ENCODE measurements around the gene SKOR2. TPM values are rescaled to one million over a fixed set of nuclear protein-coding genes. Genes with fewer than 3 reads are reported as not detected.

Gene SKOR2
- total RNA-seq, 6 experiments from 2014 or later = not detected

DNA sequence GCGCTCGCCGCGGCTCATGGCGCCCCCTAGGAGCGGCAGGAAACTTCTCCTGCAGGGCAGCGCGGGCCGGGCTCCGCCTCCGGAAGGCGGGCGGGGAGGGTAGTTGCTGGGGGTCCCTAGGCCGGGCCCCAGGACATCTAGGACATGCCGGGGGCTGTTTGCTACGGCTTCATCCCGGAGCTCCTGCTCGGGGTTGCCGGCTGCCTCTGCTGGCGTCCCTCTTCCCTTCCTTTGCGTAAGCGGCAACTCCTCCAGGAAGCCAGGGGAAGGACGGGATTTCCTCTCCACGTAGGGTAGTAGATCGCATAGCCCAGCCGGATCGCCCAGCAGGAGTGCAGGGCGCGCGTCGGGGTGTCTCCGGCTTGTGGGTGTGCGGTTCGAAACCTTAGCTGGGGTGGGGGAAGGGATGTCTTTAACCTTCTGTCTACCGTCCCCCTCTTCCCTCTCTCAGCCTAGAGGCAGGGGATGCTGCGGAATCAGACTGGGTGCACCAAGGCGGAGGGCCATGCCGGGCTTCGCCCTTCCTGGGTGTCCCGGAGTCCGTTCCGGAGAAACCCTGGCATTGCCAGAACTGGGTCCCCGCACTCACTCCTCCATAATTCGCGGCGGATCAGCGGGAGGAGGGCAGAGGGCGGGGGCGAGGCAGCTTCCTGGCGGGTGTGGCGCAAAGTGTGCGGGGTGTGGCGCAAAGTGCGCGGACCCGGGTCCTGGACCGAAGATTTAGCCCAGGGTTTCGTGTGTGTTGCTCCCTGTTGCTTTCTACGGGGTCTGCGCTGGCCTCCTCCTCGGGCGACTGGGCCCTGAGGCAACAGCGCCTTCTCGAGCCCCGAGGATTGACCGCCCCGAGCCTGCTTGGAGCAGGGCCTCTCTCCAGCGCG lies 12.2 kb upstream of the SKOR2 start:
- no peak for DNase-seq
- no peak for TF ChIP-seq POLR2A (IDR thresholded peaks at IDR 0.05)
- TF ChIP-seq, protein P1, sequence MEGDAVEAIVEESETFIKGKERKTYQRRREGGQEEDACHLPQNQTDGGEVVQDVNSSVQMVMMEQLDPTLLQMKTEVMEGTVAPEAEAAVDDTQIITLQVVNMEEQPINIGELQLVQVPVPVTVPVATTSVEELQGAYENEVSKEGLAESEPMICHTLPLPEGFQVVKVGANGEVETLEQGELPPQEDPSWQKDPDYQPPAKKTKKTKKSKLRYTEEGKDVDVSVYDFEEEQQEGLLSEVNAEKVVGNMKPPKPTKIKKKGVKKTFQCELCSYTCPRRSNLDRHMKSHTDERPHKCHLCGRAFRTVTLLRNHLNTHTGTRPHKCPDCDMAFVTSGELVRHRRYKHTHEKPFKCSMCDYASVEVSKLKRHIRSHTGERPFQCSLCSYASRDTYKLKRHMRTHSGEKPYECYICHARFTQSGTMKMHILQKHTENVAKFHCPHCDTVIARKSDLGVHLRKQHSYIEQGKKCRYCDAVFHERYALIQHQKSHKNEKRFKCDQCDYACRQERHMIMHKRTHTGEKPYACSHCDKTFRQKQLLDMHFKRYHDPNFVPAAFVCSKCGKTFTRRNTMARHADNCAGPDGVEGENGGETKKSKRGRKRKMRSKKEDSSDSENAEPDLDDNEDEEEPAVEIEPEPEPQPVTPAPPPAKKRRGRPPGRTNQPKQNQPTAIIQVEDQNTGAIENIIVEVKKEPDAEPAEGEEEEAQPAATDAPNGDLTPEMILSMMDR (IDR thresholded peaks at IDR 0.05) = no peak
- H3K4me1 ChIP-seq = no peaks in the 10 kb centered on the region
- no peak overlapping the region for H3K4me3 ChIP-seq
- intact Hi-C loops (cut with DNase I) = no loop called here
- H3K27me3 ChIP-seq = peaks cover 0 to 30% of the 10 kb centered on the region in 2 donors
- 7% methylated on average over 9 of the region's 69 CpGs for WGBS (ENCODE audit: insufficient coverage, low coverage, low lambda C conversion rate, missing lambda C conversion rate)
- ATAC-seq = no peak
- no peak overlapping the region for H3K27ac ChIP-seq
- no peaks in the 10 kb centered on the region for H3K36me3 ChIP-seq
- no peaks in the 10 kb centered on the region for H3K9me3 ChIP-seq

DNA sequence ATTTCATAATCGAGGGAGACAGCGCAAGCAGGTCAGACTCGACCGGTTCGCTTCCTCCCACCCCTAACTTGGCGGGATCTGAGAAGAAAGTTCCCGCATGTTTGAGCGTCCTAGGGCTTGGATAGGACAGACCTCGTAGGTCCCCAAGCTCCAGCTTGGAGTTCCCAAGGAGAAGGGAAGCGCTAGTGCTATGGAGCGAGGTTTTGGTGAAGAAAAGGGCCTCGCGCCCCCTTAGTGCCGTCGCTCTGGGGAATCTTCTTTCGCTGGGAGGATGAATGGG lies 11.6 kb upstream of the SKOR2 start:
- H3K9me3 ChIP-seq = no peaks in the 10 kb centered on the region
- no peak for ATAC-seq
- 0% methylated on average over 8 of the region's 16 CpGs for WGBS (ENCODE audit: insufficient coverage, low coverage, low lambda C conversion rate, missing lambda C conversion rate)
- H3K36me3 ChIP-seq = no peaks in the 10 kb centered on the region
- TF ChIP-seq, protein P1 (IDR thresholded peaks at IDR 0.05) = no peak
- TF ChIP-seq POLR2A (IDR thresholded peaks at IDR 0.05) = no peak
- H3K4me3 ChIP-seq = no peak overlapping the region
- intact Hi-C loops (cut with DNase I) = no loop called here
- no peak overlapping the region for H3K27ac ChIP-seq
- peaks cover 0 to 30% of the 10 kb centered on the region in 2 donors for H3K27me3 ChIP-seq
- DNase-seq = no peak
- H3K4me1 ChIP-seq = no peaks in the 10 kb centered on the region

DNA sequence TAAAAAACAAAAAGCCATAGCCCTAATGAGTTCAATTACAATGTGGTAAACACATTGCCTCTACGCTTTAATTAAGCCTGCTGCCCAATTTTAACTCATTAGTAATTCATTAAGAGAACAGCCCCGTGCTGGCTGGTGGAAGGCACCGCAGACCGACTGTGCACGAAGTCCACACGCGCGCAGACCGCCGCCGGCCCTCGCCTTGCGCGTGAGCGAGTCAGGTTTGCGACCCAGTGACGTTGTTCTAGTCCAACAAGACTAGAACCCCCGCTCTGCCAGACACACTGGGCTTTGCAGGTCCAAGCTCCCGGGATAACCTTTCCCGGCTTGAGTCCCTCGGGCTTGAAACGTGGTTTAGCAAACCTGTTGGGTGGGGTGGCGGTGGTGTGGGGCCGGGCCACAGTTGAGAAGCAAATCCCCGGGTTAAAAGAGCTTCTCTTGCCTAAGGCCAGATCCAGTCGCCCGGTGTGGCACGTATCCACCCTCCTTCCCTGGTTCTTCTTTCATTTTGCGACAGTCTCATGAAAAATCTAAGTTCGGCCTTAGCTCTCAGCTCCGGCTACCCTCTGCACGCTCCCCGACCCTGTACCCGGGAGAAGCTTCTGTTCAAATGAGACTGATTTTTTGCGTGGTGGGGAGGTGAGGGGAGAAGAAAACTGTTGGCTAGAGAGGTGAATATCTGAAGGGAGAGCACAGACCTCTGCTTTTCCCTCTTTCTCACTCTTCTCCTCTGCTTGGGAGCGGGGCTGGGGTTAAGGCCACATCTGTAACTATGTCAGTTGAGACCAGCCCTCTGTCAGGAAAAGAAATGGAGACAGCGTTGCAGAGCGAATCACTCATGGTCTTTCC lies 11.1 kb upstream of the SKOR2 start:
- Histone ChIP-seq H3K27ac (no peak overlapping the region), H3K9me3 (no peaks in the 10 kb centered on the region), H3K4me3 (no peak overlapping the region), H3K4me1 (no peaks in the 10 kb centered on the region), H3K27me3 (peaks cover 0 to 30% of the 10 kb centered on the region in 2 donors), H3K36me3 (no peaks in the 10 kb centered on the region)
- DNase-seq (no peak), ATAC-seq (no peak)
- WGBS (ENCODE audit: insufficient coverage, low coverage, low lambda C conversion rate, missing lambda C conversion rate) = 2% methylated on average over 19 of the region's 38 CpGs
- no peak for TF ChIP-seq POLR2A (IDR thresholded peaks at IDR 0.05)
- TF ChIP-seq, protein P1 (IDR thresholded peaks at IDR 0.05) = no peak
- intact Hi-C loops (cut with DNase I) = no loop called here

DNA sequence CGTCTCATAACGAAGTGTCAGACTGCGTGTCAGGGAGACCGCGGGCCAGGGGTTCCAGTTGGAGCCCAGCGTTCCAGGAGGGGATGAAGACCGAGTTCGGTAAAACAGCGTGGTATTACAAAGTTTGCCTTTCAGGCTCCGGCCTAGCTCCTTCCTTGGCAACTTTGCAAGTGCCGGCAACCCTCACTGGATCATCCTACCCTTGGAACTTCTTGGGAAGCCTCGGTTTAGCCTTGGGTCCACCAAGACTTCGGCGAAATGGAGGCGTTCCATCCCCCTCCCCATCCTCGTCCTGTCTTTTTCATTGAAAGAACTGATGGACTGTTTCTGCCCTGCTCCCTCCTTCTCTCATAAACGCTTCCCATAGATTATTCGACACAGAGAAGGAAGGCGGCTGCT lies 10.4 kb upstream of the SKOR2 start:
- 5% methylated on average over 15 of the region's 19 CpGs for WGBS (ENCODE audit: insufficient coverage, low coverage, low lambda C conversion rate, missing lambda C conversion rate)
- H3K4me1 ChIP-seq = no peaks in the 10 kb centered on the region
- no peak for TF ChIP-seq POLR2A (IDR thresholded peaks at IDR 0.05)
- TF ChIP-seq, protein P1 (IDR thresholded peaks at IDR 0.05) = no peak
- no peak overlapping the region for H3K4me3 ChIP-seq
- H3K27ac ChIP-seq = no peak overlapping the region
- intact Hi-C loops (cut with DNase I) = no loop called here
- H3K9me3 ChIP-seq = no peaks in the 10 kb centered on the region
- no peak for ATAC-seq
- H3K27me3 ChIP-seq = peaks cover 0 to 30% of the 10 kb centered on the region in 2 donors
- DNase-seq = no peak
- H3K36me3 ChIP-seq = no peaks in the 10 kb centered on the region

Data from right lobe of liver (tissue), 6 donors.